ENCODE measurements around the gene HEXD.
A peak's percentile ranks its signal among the peaks of the same experiment; 100 is the strongest.

Gene HEXD

DNA sequence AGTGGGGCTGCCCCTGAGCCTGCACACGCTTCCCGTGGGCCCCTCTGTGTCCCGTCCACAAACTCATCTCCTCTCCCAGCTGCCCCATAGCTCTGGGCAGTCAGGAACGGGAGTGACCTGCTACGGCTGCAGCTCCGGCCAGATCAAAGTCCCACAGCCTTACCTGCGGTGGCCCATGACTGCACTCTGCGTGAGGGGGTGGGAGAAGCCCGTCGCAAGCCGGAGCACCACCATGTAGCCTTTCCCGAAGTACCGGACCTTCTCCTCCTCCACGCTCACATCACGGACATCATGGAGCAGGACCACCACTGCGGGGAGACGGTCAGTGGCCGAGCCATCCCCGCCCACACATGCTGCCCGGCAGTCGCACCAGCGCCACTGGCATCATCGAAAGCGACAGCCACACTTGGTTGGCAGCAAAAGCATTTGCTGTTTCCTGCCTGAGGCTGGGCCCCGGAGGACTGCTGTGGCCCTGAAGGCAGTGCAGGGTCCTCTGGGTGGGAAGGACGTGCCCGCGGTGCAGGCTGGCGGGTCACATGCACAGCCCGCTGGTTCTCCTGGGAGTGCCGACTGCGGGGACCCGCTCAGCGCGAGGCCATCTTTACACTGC, 26.2 kb downstream of the HEXD start:
- TF ChIP-seq, protein P1, sequence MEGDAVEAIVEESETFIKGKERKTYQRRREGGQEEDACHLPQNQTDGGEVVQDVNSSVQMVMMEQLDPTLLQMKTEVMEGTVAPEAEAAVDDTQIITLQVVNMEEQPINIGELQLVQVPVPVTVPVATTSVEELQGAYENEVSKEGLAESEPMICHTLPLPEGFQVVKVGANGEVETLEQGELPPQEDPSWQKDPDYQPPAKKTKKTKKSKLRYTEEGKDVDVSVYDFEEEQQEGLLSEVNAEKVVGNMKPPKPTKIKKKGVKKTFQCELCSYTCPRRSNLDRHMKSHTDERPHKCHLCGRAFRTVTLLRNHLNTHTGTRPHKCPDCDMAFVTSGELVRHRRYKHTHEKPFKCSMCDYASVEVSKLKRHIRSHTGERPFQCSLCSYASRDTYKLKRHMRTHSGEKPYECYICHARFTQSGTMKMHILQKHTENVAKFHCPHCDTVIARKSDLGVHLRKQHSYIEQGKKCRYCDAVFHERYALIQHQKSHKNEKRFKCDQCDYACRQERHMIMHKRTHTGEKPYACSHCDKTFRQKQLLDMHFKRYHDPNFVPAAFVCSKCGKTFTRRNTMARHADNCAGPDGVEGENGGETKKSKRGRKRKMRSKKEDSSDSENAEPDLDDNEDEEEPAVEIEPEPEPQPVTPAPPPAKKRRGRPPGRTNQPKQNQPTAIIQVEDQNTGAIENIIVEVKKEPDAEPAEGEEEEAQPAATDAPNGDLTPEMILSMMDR (IDR thresholded peaks at IDR 0.05) = no peak
- Histone ChIP-seq H3K27ac (no peak overlapping the region), H3K27me3 (no peaks in the 10 kb centered on the region), H3K9me3 (no peaks in the 10 kb centered on the region), H3K4me1 (peaks cover 0 to 31% (median 14%) of the 10 kb centered on the region in 4 donors), H3K4me3 (no peak overlapping the region), H3K36me3 (peaks cover 0 to 59% (median 26%) of the 10 kb centered on the region in 3 donors)
- no peak for DNase-seq
- intact Hi-C loops (cut with DNase I; ENCODE audit: low total_unique reads) = no loop called here

DNA sequence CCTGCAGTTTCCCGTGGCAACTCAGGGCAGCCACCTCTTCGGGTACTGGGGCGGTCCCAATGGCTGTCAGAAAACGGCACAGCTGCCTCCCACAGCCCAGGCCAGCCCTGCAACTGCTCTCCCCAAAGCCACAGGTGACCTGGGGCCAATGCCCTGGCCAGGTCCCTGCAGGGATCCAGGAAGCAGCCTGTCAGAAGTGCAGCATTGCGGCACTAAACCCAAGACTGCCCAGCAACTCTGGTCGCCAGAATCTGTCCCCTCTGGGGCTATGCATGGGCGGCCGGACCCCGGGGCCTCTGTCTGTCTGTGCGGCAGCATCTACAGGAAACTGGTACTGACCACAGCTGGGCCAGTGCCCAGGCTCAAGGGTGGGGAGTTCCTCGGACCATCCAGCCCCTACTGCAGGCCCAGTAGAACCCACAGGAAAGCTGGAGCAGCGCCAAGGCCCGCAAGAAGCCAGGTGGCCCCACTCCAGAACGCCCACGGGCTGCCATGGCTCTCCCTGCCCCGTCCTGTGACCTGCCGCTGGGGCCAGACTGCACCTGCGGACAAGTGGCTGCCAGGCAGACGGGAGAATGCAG, 26.9 kb downstream of the HEXD start:
- H3K4me1 ChIP-seq = peaks cover 0 to 37% (median 20%) of the 10 kb centered on the region in 4 donors
- H3K27me3 ChIP-seq = no peaks in the 10 kb centered on the region
- H3K9me3 ChIP-seq = no peaks in the 10 kb centered on the region
- peak overlapping the region; percentile 28 to 34 for H3K27ac ChIP-seq
- TF ChIP-seq, protein P1 (IDR thresholded peaks at IDR 0.05) = no peak
- DNase-seq = peak in 1 of 2 donors; percentile 74
- H3K36me3 ChIP-seq = peaks cover 0 to 52% (median 21%) of the 10 kb centered on the region in 3 donors
- no peak overlapping the region for H3K4me3 ChIP-seq
- intact Hi-C loops (cut with DNase I; ENCODE audit: low total_unique reads) = no loop called here

DNA sequence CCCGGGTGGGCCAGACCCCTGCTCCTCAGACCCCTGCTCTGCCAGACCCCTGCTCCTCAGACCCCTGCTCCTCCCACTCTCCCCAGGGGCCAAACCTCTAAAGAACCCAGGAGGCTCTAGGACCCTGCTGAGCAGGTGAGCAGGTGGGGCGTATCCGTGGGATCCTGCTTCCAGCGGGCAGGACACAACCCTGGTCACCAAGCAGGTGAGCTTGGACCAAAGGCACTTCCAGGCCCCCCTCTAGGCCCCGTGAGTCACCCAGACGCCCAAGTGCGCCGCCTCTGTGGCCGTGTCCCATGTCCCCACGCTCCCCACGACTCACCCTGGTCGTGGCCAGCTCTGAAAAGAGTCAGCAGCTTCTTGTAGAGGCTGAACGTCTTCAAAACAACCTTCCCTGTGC, 27.4 kb downstream of the HEXD start:
- intact Hi-C loops (cut with DNase I; ENCODE audit: low total_unique reads) = no loop called here
- H3K9me3 ChIP-seq = no peaks in the 10 kb centered on the region
- TF ChIP-seq, protein P1 (IDR thresholded peaks at IDR 0.05) = no peak
- no peak overlapping the region for H3K4me3 ChIP-seq
- H3K27ac ChIP-seq = peak overlapping the region; percentile 28 to 34
- DNase-seq = no peak
- H3K36me3 ChIP-seq = peaks cover 0 to 47% (median 21%) of the 10 kb centered on the region in 3 donors
- peaks cover 0 to 40% (median 21%) of the 10 kb centered on the region in 4 donors for H3K4me1 ChIP-seq
- H3K27me3 ChIP-seq = no peaks in the 10 kb centered on the region

DNA sequence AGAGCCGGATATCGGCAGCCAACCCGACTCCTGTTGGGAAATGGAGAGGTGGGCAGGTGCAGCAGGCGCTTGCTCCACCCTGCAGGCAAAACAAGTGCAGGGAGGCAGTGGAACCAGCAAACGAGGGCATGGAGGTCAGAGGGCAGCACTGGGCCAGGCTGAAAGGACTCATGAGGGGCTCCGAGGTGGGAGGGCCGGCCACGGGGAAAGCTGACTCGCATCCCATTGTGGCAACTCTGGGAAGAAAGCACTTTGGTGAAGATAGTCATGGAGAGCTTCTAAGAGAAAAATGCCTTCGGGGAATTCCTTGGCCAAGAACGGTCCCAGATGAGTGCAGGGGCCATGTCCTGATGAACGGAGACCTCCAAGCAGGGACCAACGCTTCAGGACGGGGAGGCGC, 28.0 kb downstream of the HEXD start:
- H3K36me3 ChIP-seq = peaks cover 0 to 43% (median 21%) of the 10 kb centered on the region in 3 donors
- peaks cover 0 to 40% (median 22%) of the 10 kb centered on the region in 4 donors for H3K4me1 ChIP-seq
- no peak for DNase-seq
- H3K27me3 ChIP-seq = no peaks in the 10 kb centered on the region
- H3K4me3 ChIP-seq = no peak overlapping the region
- TF ChIP-seq, protein P1 (IDR thresholded peaks at IDR 0.05) = no peak
- H3K9me3 ChIP-seq = no peaks in the 10 kb centered on the region
- H3K27ac ChIP-seq = no peak overlapping the region
- intact Hi-C loops (cut with DNase I; ENCODE audit: low total_unique reads) = no loop called here

DNA sequence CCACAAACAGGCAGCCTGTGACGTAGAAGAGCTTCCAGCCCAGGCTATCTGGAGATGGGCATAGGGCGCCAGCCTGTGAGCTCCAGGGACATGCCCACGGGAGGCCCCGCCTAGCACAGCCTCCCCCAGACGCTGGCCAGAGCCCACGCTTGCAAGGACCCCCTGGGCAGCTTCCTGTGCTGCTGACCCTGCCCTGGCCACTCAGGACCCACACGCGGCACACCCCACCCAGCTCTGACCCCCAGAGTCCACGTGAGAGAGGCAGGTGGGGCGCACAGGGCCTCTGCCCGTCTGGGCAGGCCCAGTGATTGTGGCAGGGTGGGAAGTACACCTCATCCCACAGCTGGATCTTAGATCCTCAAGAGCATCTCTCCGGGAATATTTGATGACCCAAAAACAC, 28.5 kb downstream of the HEXD start:
- Histone ChIP-seq H3K9me3 (no peaks in the 10 kb centered on the region), H3K27me3 (no peaks in the 10 kb centered on the region), H3K4me3 (no peak overlapping the region), H3K27ac (no peak overlapping the region), H3K4me1 (peaks cover 0 to 40% (median 27%) of the 10 kb centered on the region in 4 donors), H3K36me3 (peaks cover 0 to 39% (median 21%) of the 10 kb centered on the region in 3 donors)
- no peak for DNase-seq
- intact Hi-C loops (cut with DNase I; ENCODE audit: low total_unique reads) = no loop called here
- TF ChIP-seq, protein P1 (IDR thresholded peaks at IDR 0.05) = no peak
